ENCODE results near the gene DCTN4. TPM values are rescaled to one million over a fixed set of nuclear protein-coding genes. Genes with fewer than 3 reads are reported as not detected.
A peak's percentile ranks its signal among the peaks of the same experiment; 100 is the strongest.

Gene DCTN4
- total RNA-seq, 1 experiment from 2014 or later = 67.6 TPM

DNA sequence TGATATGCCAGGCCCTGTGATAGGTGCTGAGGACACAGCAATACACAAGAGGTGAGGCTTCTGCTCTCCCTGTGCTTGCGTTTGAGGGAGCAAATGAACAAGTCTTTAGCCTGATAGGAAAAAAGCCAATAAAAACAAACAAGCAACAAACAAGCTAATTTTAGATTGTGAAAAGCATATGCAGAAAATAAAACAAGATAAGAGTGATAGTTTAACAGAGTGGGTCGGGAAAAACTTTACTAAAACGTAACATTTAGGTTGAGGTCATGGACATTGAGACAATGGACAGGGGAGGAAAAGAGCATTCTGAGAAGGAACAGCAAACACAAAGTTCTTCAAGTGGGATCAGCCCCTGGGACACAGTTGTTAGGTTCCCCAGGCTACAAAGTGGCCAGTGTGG lies 24.0 kb upstream of the DCTN4 start:
- BruUV-seq (replicated peaks) = no TSS peak
- no peak for DNase-seq (ENCODE audit: low spot score)
- H3K27me3 ChIP-seq (replicated peaks; ENCODE audit: insufficient read depth, low read depth, low read length, poor library complexity) = no peaks in the 10 kb centered on the region
- no peak overlapping the region for H3K4me3 ChIP-seq (ENCODE audit: low read depth, low read length, poor library complexity, severe bottlenecking)
- no peak for TF ChIP-seq EZH2 (IDR thresholded peaks at IDR 0.05; ENCODE audit: borderline replicate concordance, low read depth, low read length, poor library complexity, severe bottlenecking)
- TF ChIP-seq, protein P1, sequence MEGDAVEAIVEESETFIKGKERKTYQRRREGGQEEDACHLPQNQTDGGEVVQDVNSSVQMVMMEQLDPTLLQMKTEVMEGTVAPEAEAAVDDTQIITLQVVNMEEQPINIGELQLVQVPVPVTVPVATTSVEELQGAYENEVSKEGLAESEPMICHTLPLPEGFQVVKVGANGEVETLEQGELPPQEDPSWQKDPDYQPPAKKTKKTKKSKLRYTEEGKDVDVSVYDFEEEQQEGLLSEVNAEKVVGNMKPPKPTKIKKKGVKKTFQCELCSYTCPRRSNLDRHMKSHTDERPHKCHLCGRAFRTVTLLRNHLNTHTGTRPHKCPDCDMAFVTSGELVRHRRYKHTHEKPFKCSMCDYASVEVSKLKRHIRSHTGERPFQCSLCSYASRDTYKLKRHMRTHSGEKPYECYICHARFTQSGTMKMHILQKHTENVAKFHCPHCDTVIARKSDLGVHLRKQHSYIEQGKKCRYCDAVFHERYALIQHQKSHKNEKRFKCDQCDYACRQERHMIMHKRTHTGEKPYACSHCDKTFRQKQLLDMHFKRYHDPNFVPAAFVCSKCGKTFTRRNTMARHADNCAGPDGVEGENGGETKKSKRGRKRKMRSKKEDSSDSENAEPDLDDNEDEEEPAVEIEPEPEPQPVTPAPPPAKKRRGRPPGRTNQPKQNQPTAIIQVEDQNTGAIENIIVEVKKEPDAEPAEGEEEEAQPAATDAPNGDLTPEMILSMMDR (conservative IDR thresholded peaks at IDR 0.05; ENCODE audit: low read depth, low read length) = no peak
- peak overlapping the region; percentile 69 for H3K27ac ChIP-seq (ENCODE audit: low read depth, low read length, poor library complexity, severe bottlenecking)
- ChIA-PET CTCF (no interaction called here), POLR2A (ENCODE audit: low non-redundant PET) (no interaction called here)
- no peaks in the 10 kb centered on the region for H3K36me3 ChIP-seq (ENCODE audit: insufficient read depth, low read length, poor library complexity, severe bottlenecking)
- peaks cover 66% of the 10 kb centered on the region for H3K4me1 ChIP-seq (ENCODE audit: insufficient read depth, low read length, poor library complexity, severe bottlenecking)
- intact Hi-C loops (cut with micrococcal nuclease; ENCODE audit: unreplicated experiment) = no loop called here
- H3K9me3 ChIP-seq (ENCODE audit: low read depth, low read length, poor library complexity, severe bottlenecking) = peaks cover 4% of the 10 kb centered on the region

DNA sequence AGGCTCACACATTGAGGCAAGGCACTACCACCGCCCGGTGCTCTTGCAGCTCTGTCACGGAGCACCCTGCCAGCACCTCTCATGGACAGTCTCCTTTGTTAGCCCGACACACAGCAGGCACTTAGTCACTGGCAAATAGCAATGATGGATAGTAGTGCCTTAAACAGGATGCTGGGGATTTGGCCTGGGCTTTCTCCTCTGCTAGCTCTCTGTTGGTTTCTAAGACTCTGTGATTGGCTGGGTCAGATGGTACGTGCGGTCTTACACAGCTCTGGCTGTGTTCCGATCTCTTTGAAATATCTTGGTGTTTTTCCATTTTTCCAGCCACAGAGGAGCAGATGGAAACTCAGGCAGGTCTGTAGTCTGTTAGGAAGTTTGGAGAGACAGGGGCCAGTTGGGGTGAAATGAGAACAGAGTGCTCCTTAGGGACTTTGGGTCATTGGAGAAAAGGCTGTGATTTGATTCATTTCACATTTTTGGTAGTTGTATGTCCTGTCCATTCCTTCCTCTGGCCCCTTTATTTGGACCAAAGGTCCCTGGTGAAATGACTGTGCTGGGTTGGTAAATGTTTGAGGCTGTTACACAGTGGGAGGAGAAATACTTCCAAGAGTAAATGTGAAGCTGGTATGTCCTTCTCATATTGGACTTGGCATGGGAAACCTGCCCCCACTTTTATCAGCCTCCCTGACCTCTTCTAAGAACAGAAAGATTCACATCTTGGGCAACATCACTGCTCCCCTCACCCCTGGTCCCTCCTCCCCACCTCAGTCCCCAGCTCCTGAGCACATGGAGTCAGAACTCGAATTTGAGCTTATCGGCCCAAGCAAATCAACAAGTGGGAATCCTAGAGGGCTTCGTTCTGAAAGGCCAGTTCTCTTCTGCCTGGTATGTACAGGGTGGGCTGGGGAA lies 23.1 kb upstream of the DCTN4 start:
- Histone ChIP-seq H3K27ac (ENCODE audit: low read depth, low read length, poor library complexity, severe bottlenecking) (peak overlapping the region; percentile 69), H3K36me3 (ENCODE audit: insufficient read depth, low read length, poor library complexity, severe bottlenecking) (no peaks in the 10 kb centered on the region), H3K27me3 (replicated peaks; ENCODE audit: insufficient read depth, low read depth, low read length, poor library complexity) (no peaks in the 10 kb centered on the region), H3K9me3 (ENCODE audit: low read depth, low read length, poor library complexity, severe bottlenecking) (peaks cover 4% of the 10 kb centered on the region), H3K4me3 (ENCODE audit: low read depth, low read length, poor library complexity, severe bottlenecking) (no peak overlapping the region), H3K4me1 (ENCODE audit: insufficient read depth, low read length, poor library complexity, severe bottlenecking) (peaks cover 65% of the 10 kb centered on the region)
- BruUV-seq (replicated peaks) = no TSS peak
- intact Hi-C loops (cut with micrococcal nuclease; ENCODE audit: unreplicated experiment) = no loop called here
- DNase-seq (ENCODE audit: low spot score) = no peak
- TF ChIP-seq EZH2 (IDR thresholded peaks at IDR 0.05; ENCODE audit: borderline replicate concordance, low read depth, low read length, poor library complexity, severe bottlenecking) = no peak
- TF ChIP-seq, protein P1 (conservative IDR thresholded peaks at IDR 0.05; ENCODE audit: low read depth, low read length) = no peak
- ChIA-PET POLR2A (ENCODE audit: low non-redundant PET) (interaction anchor here (0.6 kb wide), 1 partner anchor 81 kb away, joined by 3 read pairs; the partner anchor contains the start of gene RBM22), CTCF (no interaction called here)

DNA sequence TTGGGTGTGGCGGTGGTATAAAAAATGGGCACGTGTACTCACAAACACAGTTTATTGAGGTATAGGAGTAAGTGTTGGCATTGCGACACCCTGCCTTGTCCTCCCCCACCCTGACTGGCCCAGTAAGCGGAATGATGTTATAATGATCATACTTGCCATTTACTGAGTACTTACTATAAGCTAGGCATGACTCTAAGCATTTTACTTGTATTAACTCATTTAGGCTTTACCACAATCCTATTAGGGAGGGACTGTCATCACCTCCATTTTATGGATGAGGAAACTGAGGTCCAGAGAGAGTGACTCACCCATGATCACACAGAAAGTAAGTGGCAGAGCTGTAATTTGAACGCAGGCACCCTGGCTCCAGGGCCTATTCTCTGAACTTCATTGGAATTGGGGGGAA lies 22.0 kb upstream of the DCTN4 start:
- Histone ChIP-seq H3K27ac (ENCODE audit: low read depth, low read length, poor library complexity, severe bottlenecking) (no peak overlapping the region), H3K36me3 (ENCODE audit: insufficient read depth, low read length, poor library complexity, severe bottlenecking) (no peaks in the 10 kb centered on the region), H3K4me1 (ENCODE audit: insufficient read depth, low read length, poor library complexity, severe bottlenecking) (peaks cover 63% of the 10 kb centered on the region), H3K4me3 (ENCODE audit: low read depth, low read length, poor library complexity, severe bottlenecking) (no peak overlapping the region), H3K27me3 (replicated peaks; ENCODE audit: insufficient read depth, low read depth, low read length, poor library complexity) (no peaks in the 10 kb centered on the region), H3K9me3 (ENCODE audit: low read depth, low read length, poor library complexity, severe bottlenecking) (peaks cover 3% of the 10 kb centered on the region)
- DNase-seq (ENCODE audit: low spot score) = no peak
- intact Hi-C loops (cut with micrococcal nuclease; ENCODE audit: unreplicated experiment) = no loop called here
- ChIA-PET POLR2A (ENCODE audit: low non-redundant PET) (no interaction called here), CTCF (no interaction called here)
- BruUV-seq (replicated peaks) = no TSS peak
- TF ChIP-seq, protein P1 (conservative IDR thresholded peaks at IDR 0.05; ENCODE audit: low read depth, low read length) = no peak
- no peak for TF ChIP-seq EZH2 (IDR thresholded peaks at IDR 0.05; ENCODE audit: borderline replicate concordance, low read depth, low read length, poor library complexity, severe bottlenecking)

Measured in A673 (cell line).